ENCODE data around the gene RPL19. TPM values are rescaled to one million over a fixed set of nuclear protein-coding genes. Genes with fewer than 3 reads are reported as not detected.
"Not testable (repeated sequence)": the region's sequence is repeated elsewhere in the genome, so short reads cannot be mapped to it uniquely, and the experiment has no call there.

Gene RPL19
- polyA plus RNA-seq, 1 donor from 2014 or later, result 3,435 TPM

GRCh38 chr17:39246274-39246673 is 46.2 kb downstream of the RPL19 start:
- H3K4me3 Mint-ChIP-seq, result no peak overlapping the region
- H3K9me3 Mint-ChIP-seq, result no peaks in the 10 kb centered on the region

GRCh38 chr17:39250076-39250475 is 50.0 kb downstream of the RPL19 start:
- H3K4me3 Mint-ChIP-seq, H3K27me3 Mint-ChIP-seq, H3K36me3 Mint-ChIP-seq, H3K27ac Mint-ChIP-seq, H3K4me1 Mint-ChIP-seq, H3K9me3 Mint-ChIP-seq: not testable (repeated sequence)

More at GRCh38 chr17:39246274-39246673, 46.2 kb downstream of the RPL19 start:
- Mint-ChIP-seq H3K4me1 (peaks cover 5 to 12% (median 7%) of the 10 kb centered on the region in 3 donors), H3K27me3 (peaks cover 12% of the 10 kb centered on the region), H3K36me3 (no peaks in the 10 kb centered on the region), H3K27ac (no peak overlapping the region)

- peaks cover 8% of the 10 kb centered on the region for H3K36me3 Mint-ChIP-seq
- H3K27ac Mint-ChIP-seq, result no peak overlapping the region
- no peak overlapping the region for H3K4me3 Mint-ChIP-seq
- no peaks in the 10 kb centered on the region for H3K27me3 Mint-ChIP-seq
- no peaks in the 10 kb centered on the region for H3K9me3 Mint-ChIP-seq
- no peaks in the 10 kb centered on the region for H3K4me1 Mint-ChIP-seq
These were observed 51.9 kb downstream of the RPL19 start for GRCh38 chr17:39251997-39252396.

GRCh38 chr17:39252788-39253460 is 52.8 kb downstream of the RPL19 start:
- no peaks in the 10 kb centered on the region for H3K9me3 Mint-ChIP-seq
- no peak overlapping the region for H3K27ac Mint-ChIP-seq
- H3K36me3 Mint-ChIP-seq, result peaks cover 8% of the 10 kb centered on the region
- H3K4me1 Mint-ChIP-seq, result no peaks in the 10 kb centered on the region
- no peak overlapping the region for H3K4me3 Mint-ChIP-seq
- no peaks in the 10 kb centered on the region for H3K27me3 Mint-ChIP-seq

Other genes starting within 250 kb of the RPL19 start
- not detected for gene FBXO47, start 232.9 kb upstream of the RPL19 start, polyA plus RNA-seq
- gene PLXDC1, start 48.6 kb upstream of the RPL19 start, polyA plus RNA-seq, result not detected
- not detected for gene ARL5C, start 34.1 kb upstream of the RPL19 start, polyA plus RNA-seq
- 0.45 TPM for gene CACNB1, start 2.6 kb upstream of the RPL19 start, polyA plus RNA-seq
- gene STAC2, start 25.7 kb downstream of the RPL19 start, polyA plus RNA-seq, result not detected
- 5.0 TPM for gene FBXL20, start 201.3 kb downstream of the RPL19 start, polyA plus RNA-seq

Measured in IgD-negative memory B cell (primary cell).